Kidney (tissue), 14 donors: ENCODE data around the gene HABP2. TPM values are rescaled to one million over a fixed set of nuclear protein-coding genes. Genes with fewer than 3 reads are reported as not detected.

Experiments used
- DNase-seq, 5 donors: peaks; one replicate each; pipeline ENCODE4 v3.0.0-alpha.2; 2013 to 2020
- FAIRE-seq: peaks from 2 replicates; lab custom pipeline; 2012; peaks lifted over from hg19 to GRCh38; lab: Jason Lieb, UNC
- H3K27ac ChIP-seq, 2 donors: one replicate each; pipeline ENCODE4 v1.7.0; 2013; ENCODE audit warnings: low read depth in 2 of 2, low read length in 2 of 2, inconsistent platforms in 1 of 2
- H3K27me3 ChIP-seq: one replicate; pipeline ENCODE4 v1.7.1; 2013; ENCODE audit warnings: low read length, inconsistent platforms; ENCODE audit not compliant: control insufficient read depth, insufficient read depth
- H3K36me3 ChIP-seq, 3 donors: one replicate each; pipeline versions ENCODE4 v1.7.0 to v1.7.1; 2013; ENCODE audit warnings: low read length in 3 of 3, control low read depth in 1 of 3, inconsistent platforms in 1 of 3; ENCODE audit not compliant: insufficient read depth in 3 of 3, control insufficient read depth in 2 of 3
- H3K4me1 ChIP-seq, 3 donors: one replicate each; pipeline versions ENCODE4 v1.7.0 to v1.7.1; 2013; ENCODE audit warnings: low read length in 3 of 3, inconsistent platforms in 1 of 3, low read depth in 1 of 3; ENCODE audit not compliant: control insufficient read depth in 2 of 3, insufficient read depth in 2 of 3
- H3K4me3 ChIP-seq, 3 donors: one replicate each; pipeline versions ENCODE4 v1.7.0 to v1.8.1; 2013; ENCODE audit warnings: low read length in 3 of 3, control low read depth in 1 of 3, inconsistent platforms in 1 of 3
- H3K9ac ChIP-seq, 3 donors: one replicate each; pipeline versions ENCODE4 v1.7.0 to v1.7.1; 2013; ENCODE audit warnings: low read length in 3 of 3, control low read depth in 1 of 3, inconsistent platforms in 1 of 3
- H3K9me3 ChIP-seq, 3 donors: one replicate each; pipeline versions ENCODE4 v1.7.0 to v1.7.1; 2013; ENCODE audit warnings: low read length in 3 of 3, control low read depth in 1 of 3, inconsistent platforms in 1 of 3; ENCODE audit not compliant: control insufficient read depth in 2 of 3, insufficient read depth in 1 of 3
- CTCF ChIP-seq: IDR thresholded peaks from 3 replicates; pipeline ENCODE4 v1.5.1; 2012; ENCODE audit warnings: mild to moderate bottlenecking, moderate library complexity, borderline replicate concordance; ENCODE audit not compliant: insufficient read depth; ENCODE audit errors: extremely low read depth
- intact Hi-C: fragments of 100-400 bp; cut with DNase I; formaldehyde crosslinking; loops from one replicate; pipeline ENCODE4 v1.11.1; 2022
- polyA plus RNA-seq: library from polyadenylated mRNA; stranded (reverse); fragments of 350-450 nt; fragmentation: Illumina TruSeq; extraction: RNeasy Lipid Tissue Mini Kit (QIAGEN cat#74804); gene quantifications from one replicate; pipeline ENCODE4 v1.2.3, GENCODE V29; 2014; ENCODE audit warnings: low read depth, low replicate concordance; ENCODE audit not compliant: insufficient read depth
- total RNA-seq: library from RNA; stranded (reverse); fragmentation: NEBNext Ultra II Directional; extraction: Animal tissue kit (Norgen Biotek cat#: 25700); gene quantifications from one replicate; pipeline ENCODE4 v1.2.1, GENCODE V29; 2021
- donor health status: control.
- donor health status: control.
- donor health status: control.
- donor health status: control.
- donor health status: control.
- donor health status: DM: yes; HTN: yes; CAD: no.
- donor health status: Normal renal cell carcinoma (clear cell type).

HABP2 gene
- total and polyA plus RNA-seq, 2 donors from 2014 or later: 25.6 to 27.4 TPM

GRCh38 chr10:113549856-113550255 lies 3.0 kb upstream of the HABP2 start:
- H3K4me1 ChIP-seq: peaks cover 0 to 3% (median 0%) of the 10 kb centered on the region in 3 donors
- H3K27ac ChIP-seq: peak overlapping the region; percentile 45 to 74
- intact Hi-C loops: no loop called here
- no peak for TF ChIP-seq CTCF
- H3K4me3 ChIP-seq: no peak overlapping the region
- H3K9me3 ChIP-seq: no peaks in the 10 kb centered on the region
- no peaks in the 10 kb centered on the region for H3K36me3 ChIP-seq
- H3K9ac ChIP-seq: no peak overlapping the region
- FAIRE-seq: no peak
- DNase-seq: no peak
- no peaks in the 10 kb centered on the region for H3K27me3 ChIP-seq

GRCh38 chr10:113550365-113550764 lies 2.5 kb upstream of the HABP2 start:
- H3K4me3 ChIP-seq: peak overlapping the region in 1 of 3 donors; percentile 7
- peak in 3 of 5 donors; percentile 30 to 86 (median 55) for DNase-seq
- H3K27ac ChIP-seq: peak overlapping the region; percentile 29 to 71
- intact Hi-C loops: no loop called here
- FAIRE-seq: peak; percentile 53
- no peak for TF ChIP-seq CTCF
- H3K9me3 ChIP-seq: no peaks in the 10 kb centered on the region
- no peak overlapping the region for H3K9ac ChIP-seq
- H3K27me3 ChIP-seq: no peaks in the 10 kb centered on the region
- no peaks in the 10 kb centered on the region for H3K36me3 ChIP-seq
- peaks cover 0 to 3% (median 0%) of the 10 kb centered on the region in 3 donors for H3K4me1 ChIP-seq

GRCh38 chr10:113552014-113552413 lies 839 bp upstream of the HABP2 start:
- Histone ChIP-seq H3K4me1 (peaks cover 0 to 3% (median 2%) of the 10 kb centered on the region in 3 donors), H3K27ac (no peak overlapping the region), H3K36me3 (no peaks in the 10 kb centered on the region), H3K9ac (no peak overlapping the region), H3K4me3 (no peak overlapping the region), H3K27me3 (no peaks in the 10 kb centered on the region), H3K9me3 (no peaks in the 10 kb centered on the region)
- FAIRE-seq: no peak
- TF ChIP-seq CTCF: no peak
- DNase-seq: no peak
- intact Hi-C loops: no loop called here

- H3K36me3 ChIP-seq: no peaks in the 10 kb centered on the region
- FAIRE-seq (no peak), DNase-seq (no peak)
- no peak overlapping the region for H3K9ac ChIP-seq
- H3K27me3 ChIP-seq: no peaks in the 10 kb centered on the region
- intact Hi-C loops: no loop called here
- H3K4me1 ChIP-seq: peaks cover 0 to 3% (median 3%) of the 10 kb centered on the region in 3 donors
- peak overlapping the region in 1 of 3 donors; percentile 22 for H3K4me3 ChIP-seq
- no peaks in the 10 kb centered on the region for H3K9me3 ChIP-seq
- no peak overlapping the region for H3K27ac ChIP-seq
- no peak for TF ChIP-seq CTCF
Observed at GRCh38 chr10:113553149-113553548, 296 bp downstream of the HABP2 start.
